ENCODE data around the gene GAB2.

The GAB2 gene

DNA sequence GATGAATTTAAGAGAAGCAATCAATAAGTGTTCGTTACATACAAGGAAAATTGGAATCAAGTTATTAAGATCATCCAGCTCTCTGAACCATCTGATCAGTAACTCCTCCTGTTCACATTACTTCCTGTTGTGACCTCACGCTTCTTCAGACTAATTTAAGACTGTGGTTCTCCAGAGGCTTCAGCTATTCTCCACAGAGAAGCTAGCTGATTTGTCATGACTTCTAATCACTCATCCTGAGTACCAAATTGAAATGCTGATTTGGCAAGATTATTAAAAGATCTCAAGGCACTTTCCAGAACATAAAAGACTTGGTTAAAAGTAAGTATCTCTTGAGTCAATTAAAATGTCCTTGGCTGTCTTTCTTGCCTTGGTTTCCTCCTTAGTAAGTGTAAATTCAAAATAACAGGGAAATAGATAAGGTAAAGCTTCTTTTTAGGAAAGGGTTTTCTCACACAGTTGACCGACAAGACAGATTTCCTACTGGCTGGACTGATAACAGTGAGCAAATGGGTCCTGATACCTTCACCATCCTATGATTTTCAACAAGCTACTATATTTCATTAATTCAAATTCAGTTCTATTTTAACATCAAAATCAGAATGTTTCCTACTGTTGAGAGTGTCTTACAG lies 38.5 kb downstream of the GAB2 start:
- no peak for DNase-seq (ENCODE audit: low spot score)
- no peaks in the 10 kb centered on the region for H3K27me3 Mint-ChIP-seq (ENCODE audit: low read depth)
- peak overlapping the region; percentile 82 for H3K27ac Mint-ChIP-seq
- peaks cover 59% of the 10 kb centered on the region for H3K4me1 Mint-ChIP-seq (ENCODE audit: low read depth)
- peak overlapping the region; percentile 73 for H3K4me3 Mint-ChIP-seq
- peaks cover 81% of the 10 kb centered on the region for H3K36me3 Mint-ChIP-seq (ENCODE audit: low read depth)
- peaks cover 39% of the 10 kb centered on the region for H3K9me3 Mint-ChIP-seq

DNA sequence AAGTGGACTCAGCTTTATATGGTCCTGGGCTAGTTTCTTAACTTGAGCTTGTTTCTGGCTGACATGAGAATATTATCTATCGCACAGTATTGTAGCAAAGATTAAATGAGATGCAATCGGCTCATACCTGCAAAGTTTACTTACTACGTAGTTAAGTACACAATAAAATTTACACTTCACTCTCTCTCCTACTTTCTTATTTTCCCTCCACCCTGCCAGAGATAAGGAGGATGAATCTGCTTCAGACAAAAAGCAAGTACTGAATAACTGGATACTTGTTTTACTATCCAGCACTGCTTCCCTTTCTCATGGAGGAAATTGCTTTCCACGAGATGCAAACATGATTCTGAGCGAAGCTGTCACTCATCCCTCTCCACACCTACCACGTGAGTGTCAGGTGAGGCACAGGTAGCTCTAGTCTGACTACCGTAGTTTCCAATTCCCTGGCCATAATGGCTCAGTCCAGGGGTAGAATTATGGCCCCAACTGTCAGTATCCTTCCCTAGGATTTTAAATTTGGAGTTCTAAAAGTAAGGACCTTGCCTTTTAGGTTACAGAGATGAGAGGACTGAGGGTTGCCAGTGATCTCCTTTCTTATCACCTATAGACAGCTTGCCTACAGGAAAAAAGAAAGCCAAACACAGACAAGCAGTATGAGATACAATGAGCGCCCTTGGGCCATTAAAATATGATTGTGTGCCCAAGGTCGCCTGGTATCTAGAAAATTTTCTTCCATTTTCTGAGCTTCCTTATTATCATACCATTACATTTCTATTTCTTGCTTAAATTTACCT lies 39.8 kb downstream of the GAB2 start:
- Mint-ChIP-seq H3K4me1 (ENCODE audit: low read depth) (peaks cover 70% of the 10 kb centered on the region), H3K36me3 (ENCODE audit: low read depth) (peaks cover 76% of the 10 kb centered on the region), H3K9me3 (peaks cover 33% of the 10 kb centered on the region), H3K4me3 (no peak overlapping the region), H3K27me3 (ENCODE audit: low read depth) (no peaks in the 10 kb centered on the region), H3K27ac (peak overlapping the region; percentile 82)
- DNase-seq (ENCODE audit: low spot score) = no peak

DNA sequence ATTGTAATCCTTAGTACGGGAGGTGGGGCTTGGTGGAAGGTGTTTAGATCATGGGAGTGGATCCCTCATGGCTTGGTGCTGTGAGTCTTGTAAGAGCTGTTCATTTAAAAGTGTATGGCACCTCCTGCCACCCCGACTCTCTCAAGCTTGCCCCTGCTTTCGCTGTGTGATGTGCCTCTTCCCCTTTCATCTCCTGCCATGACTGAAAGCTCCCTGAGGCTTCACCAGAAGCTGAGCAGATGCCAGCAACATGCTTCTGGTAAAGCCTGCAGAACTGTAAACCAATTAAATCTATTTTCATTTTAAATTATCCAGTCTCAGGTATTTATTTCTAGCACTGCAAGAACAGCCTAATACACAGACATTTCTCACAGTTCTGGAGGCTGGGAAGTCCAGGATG lies 40.8 kb downstream of the GAB2 start:
- DNase-seq (ENCODE audit: low spot score) = no peak
- peaks cover 29% of the 10 kb centered on the region for H3K9me3 Mint-ChIP-seq
- H3K4me1 Mint-ChIP-seq (ENCODE audit: low read depth) = peaks cover 69% of the 10 kb centered on the region
- no peaks in the 10 kb centered on the region for H3K27me3 Mint-ChIP-seq (ENCODE audit: low read depth)
- H3K27ac Mint-ChIP-seq = no peak overlapping the region
- H3K36me3 Mint-ChIP-seq (ENCODE audit: low read depth) = peaks cover 75% of the 10 kb centered on the region
- H3K4me3 Mint-ChIP-seq = no peak overlapping the region

DNA sequence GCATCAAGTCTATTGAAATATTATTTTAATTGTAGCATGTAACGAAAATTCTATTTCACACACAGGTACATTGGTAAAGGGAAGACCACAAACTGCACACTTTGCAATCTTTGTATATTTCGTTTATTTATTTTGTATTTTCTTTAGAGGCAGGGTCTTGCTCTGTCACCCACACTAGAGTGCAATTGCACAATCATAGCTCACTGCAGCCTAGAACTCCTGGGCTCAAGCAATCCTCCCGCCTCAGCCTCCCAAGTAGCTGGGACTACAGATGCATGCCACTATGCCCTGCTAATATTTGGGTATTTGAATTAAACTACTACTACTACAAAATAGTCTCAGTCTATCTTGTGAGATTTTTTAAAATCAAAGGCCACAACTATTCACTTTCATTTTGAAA lies 42.7 kb downstream of the GAB2 start:
- peaks cover 66% of the 10 kb centered on the region for H3K36me3 Mint-ChIP-seq (ENCODE audit: low read depth)
- DNase-seq (ENCODE audit: low spot score) = no peak
- no peak overlapping the region for H3K27ac Mint-ChIP-seq
- no peaks in the 10 kb centered on the region for H3K27me3 Mint-ChIP-seq (ENCODE audit: low read depth)
- peaks cover 71% of the 10 kb centered on the region for H3K4me1 Mint-ChIP-seq (ENCODE audit: low read depth)
- peaks cover 24% of the 10 kb centered on the region for H3K9me3 Mint-ChIP-seq
- no peak overlapping the region for H3K4me3 Mint-ChIP-seq

DNA sequence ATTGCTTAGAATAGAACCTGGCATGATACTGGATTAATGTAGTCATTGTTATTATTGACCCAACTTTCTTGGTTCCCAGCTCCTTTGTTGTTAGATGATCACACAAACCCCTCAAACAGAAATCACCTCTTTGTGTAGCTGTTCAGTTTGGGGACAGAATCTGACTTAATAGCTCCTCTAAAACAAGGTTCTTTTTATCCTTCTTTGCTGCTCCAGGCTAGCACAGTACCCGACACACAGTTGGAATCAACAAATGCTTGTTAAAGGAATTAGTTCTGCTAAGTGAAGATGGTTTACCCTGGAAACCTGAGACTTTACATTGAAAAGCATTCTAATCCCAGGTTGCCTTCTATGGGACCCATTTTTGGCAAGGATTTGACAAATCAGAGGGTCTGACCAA lies 43.9 kb downstream of the GAB2 start:
- Mint-ChIP-seq H3K4me1 (ENCODE audit: low read depth) (peaks cover 62% of the 10 kb centered on the region), H3K27me3 (ENCODE audit: low read depth) (no peaks in the 10 kb centered on the region), H3K27ac (no peak overlapping the region), H3K9me3 (peaks cover 25% of the 10 kb centered on the region), H3K4me3 (no peak overlapping the region), H3K36me3 (ENCODE audit: low read depth) (peaks cover 59% of the 10 kb centered on the region)
- no peak for DNase-seq (ENCODE audit: low spot score)

DNA sequence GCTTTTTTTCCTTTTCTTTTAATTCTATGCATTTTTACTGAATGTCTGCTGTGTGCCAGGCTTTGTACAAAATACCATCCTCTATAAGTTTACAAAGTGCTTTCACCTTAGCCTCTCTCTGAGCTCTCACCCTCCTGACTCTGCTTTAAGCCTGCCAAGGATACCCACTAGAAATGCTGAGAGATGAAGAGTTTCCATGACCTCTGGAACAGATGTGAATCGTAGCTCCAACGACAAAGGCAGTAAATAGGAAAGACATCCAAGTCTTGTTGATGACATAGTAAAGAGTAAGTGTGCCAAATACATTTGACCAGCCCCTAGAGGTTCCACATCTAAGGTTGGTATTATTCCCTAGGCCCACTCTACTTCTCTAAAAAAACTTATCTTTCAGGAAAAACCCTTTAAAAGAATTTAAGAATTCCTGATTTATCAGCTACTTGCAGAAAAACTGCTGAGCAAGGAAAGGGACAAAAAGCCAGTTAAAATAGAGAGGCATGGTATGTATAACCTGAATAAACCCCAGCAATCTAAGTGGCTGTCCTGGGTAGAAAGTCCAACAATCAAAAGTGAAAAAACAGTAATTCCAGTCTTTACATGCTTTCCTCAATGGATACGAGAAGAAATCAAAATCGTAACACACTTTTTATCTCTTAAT lies 45.4 kb downstream of the GAB2 start:
- Mint-ChIP-seq H3K4me1 (ENCODE audit: low read depth) (peaks cover 57% of the 10 kb centered on the region), H3K27me3 (ENCODE audit: low read depth) (no peaks in the 10 kb centered on the region), H3K9me3 (peaks cover 14% of the 10 kb centered on the region), H3K4me3 (no peak overlapping the region), H3K27ac (peak overlapping the region; percentile 37), H3K36me3 (ENCODE audit: low read depth) (peaks cover 48% of the 10 kb centered on the region)
- no peak for DNase-seq (ENCODE audit: low spot score)

DNA sequence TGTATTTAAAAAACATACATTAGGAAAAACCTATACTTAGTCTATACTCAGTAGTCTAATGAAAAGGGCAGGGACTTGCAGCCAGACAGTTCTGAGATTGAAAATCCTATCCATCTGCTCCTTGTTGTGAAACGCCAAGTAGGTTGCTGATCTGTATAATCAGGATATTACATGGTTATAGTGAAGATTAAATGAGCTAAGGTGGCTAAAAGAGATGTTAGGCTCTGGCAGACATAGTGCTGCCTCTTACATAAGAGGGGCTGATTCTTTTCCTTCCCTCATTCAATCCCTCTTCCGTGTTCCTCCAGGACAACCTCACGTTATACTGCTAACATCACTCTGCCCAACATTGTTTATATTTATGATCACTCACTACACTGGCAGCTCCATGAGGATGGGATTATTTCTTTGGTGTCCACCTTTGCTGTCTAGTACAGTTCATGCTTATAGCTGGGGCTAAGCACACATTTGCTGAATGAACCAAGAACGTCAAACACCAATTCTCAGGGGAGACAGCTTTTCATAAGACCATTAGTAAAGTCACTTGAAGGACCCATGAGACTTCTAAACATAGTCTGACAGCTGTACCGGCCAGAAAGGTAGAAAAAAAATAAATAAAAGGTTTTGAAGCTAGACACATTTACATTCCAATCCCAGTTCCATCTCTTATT lies 46.3 kb downstream of the GAB2 start:
- peaks cover 5% of the 10 kb centered on the region for H3K9me3 Mint-ChIP-seq
- H3K36me3 Mint-ChIP-seq (ENCODE audit: low read depth) = peaks cover 42% of the 10 kb centered on the region
- no peak overlapping the region for H3K4me3 Mint-ChIP-seq
- no peaks in the 10 kb centered on the region for H3K27me3 Mint-ChIP-seq (ENCODE audit: low read depth)
- H3K27ac Mint-ChIP-seq = peak overlapping the region; percentile 43
- DNase-seq (ENCODE audit: low spot score) = no peak
- H3K4me1 Mint-ChIP-seq (ENCODE audit: low read depth) = peaks cover 55% of the 10 kb centered on the region

DNA sequence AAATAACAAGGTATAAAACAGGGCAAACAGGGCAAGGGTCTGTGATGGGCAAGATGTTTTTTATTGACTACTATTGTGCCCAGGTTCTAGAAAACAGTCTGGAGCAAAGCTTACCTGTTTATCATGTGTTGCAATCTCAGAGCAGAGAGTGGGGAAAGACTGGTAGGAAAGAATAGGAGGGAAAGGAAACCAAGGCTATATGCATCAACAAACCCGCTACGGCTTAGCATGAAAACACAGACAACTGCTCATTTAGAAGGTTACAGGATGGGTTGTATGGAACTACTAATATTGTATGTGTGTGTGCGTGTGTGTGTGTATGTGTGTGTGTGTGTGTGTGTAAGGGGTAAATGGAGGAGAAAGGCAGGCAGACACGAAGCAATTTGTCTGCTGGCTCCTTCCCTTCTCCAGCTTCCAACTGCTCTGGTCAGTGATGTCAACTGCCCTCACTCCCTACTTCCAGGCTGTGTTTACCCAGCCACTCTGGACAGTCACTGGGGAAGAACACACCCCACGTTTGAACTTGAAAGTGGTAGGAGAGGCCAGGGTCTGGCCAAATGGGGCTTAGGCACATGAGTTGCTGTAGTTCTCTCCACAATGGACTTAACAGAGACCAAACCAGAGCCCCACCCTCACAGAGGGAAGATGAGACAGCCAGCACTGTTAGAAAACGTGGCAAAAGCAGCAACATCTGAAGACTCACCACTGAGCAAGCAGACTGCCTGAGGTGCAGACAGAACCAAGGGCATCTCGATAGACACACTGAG lies 47.0 kb downstream of the GAB2 start:
- H3K4me1 Mint-ChIP-seq (ENCODE audit: low read depth) = peaks cover 48% of the 10 kb centered on the region
- H3K36me3 Mint-ChIP-seq (ENCODE audit: low read depth) = peaks cover 40% of the 10 kb centered on the region
- no peak overlapping the region for H3K27ac Mint-ChIP-seq
- no peaks in the 10 kb centered on the region for H3K27me3 Mint-ChIP-seq (ENCODE audit: low read depth)
- H3K9me3 Mint-ChIP-seq = peaks cover 3% of the 10 kb centered on the region
- no peak overlapping the region for H3K4me3 Mint-ChIP-seq
- no peak for DNase-seq (ENCODE audit: low spot score)

DNA sequence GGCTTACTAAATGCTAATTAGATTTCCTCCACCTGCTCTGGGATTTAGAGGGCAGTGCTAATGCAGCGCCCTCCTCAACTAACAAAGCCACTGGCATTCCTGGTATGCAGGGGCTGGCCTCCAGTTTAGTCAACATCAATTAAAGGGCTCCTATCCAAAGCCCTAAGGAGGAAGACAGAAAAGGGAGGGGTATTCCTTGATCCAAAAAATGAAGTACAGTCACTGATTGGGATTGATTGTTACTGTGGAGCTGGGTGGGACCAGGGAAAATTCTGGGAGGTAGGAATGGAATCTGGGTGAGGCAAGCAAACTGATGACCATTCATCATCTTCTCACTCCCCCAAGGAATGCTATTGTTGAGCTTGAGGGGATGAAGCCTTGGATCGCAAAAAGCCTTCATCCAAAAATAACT lies 52.2 kb downstream of the GAB2 start:
- no peak overlapping the region for H3K4me3 Mint-ChIP-seq
- H3K27me3 Mint-ChIP-seq (ENCODE audit: low read depth) = no peaks in the 10 kb centered on the region
- no peak overlapping the region for H3K27ac Mint-ChIP-seq
- no peak for DNase-seq (ENCODE audit: low spot score)
- H3K4me1 Mint-ChIP-seq (ENCODE audit: low read depth) = peaks cover 41% of the 10 kb centered on the region
- peaks cover 3% of the 10 kb centered on the region for H3K9me3 Mint-ChIP-seq
- H3K36me3 Mint-ChIP-seq (ENCODE audit: low read depth) = peaks cover 37% of the 10 kb centered on the region

DNA sequence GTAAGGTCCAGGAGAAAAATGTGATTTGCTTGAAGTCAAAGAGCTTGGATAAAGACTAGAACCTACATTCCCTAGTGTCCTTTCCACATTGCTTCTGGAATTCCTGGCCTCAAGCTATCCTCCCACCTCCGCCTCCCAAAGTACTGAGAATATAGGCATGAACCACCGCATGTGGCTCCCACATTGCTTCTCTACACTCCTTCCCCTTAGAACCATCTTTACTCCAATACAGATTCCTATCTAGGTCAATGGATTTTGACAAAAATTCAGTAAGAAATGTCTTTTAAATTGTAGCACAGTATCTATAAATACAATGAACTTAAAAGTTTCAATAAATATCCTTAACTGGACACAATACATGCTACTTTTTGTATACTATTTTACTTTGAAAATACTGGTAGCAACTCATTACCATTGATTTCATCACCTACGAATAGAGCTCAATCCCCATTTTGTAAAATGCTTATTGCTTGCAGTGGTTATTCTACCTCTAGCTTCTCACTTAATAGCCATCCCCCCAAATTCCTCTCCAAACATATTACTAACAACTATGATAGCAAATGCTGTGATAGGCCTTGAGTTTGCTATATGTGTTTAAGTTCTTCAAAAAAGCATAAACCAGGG lies 53.4 kb downstream of the GAB2 start:
- no peak for DNase-seq (ENCODE audit: low spot score)
- no peak overlapping the region for H3K4me3 Mint-ChIP-seq
- H3K36me3 Mint-ChIP-seq (ENCODE audit: low read depth) = peaks cover 41% of the 10 kb centered on the region
- no peak overlapping the region for H3K27ac Mint-ChIP-seq
- H3K27me3 Mint-ChIP-seq (ENCODE audit: low read depth) = no peaks in the 10 kb centered on the region
- peaks cover under 1% of the 10 kb centered on the region for H3K9me3 Mint-ChIP-seq
- peaks cover 46% of the 10 kb centered on the region for H3K4me1 Mint-ChIP-seq (ENCODE audit: low read depth)

DNA sequence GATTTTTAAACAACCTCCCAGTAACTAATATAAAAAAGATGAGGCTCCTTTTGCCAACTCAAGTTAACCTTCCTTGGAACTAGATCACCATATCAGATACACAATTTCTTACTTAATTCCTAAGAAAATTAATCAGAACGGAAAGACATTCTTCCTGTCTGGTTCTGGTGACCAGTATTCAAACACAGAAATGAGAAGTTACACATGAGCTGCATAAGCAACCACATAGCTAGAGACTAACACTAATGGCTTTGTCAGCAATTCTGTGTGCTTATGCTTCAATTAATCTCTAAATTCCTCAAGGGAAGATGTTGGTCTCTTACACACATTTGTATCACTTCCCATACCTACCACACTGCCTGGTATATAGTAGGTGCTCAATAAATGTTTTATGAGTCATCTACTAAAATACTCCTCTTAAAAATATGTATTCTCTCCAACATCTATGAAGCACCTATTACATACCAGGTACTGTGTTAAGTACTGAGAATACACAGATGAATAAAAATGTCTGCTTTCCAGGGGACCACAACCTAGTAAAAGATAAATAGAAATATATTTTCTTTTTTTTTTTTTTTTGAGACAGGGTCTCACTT lies 54.5 kb downstream of the GAB2 start:
- H3K36me3 Mint-ChIP-seq (ENCODE audit: low read depth) = peaks cover 46% of the 10 kb centered on the region
- no peak for DNase-seq (ENCODE audit: low spot score)
- H3K4me1 Mint-ChIP-seq (ENCODE audit: low read depth) = peaks cover 54% of the 10 kb centered on the region
- no peak overlapping the region for H3K4me3 Mint-ChIP-seq
- H3K27ac Mint-ChIP-seq = no peak overlapping the region
- peaks cover 5% of the 10 kb centered on the region for H3K9me3 Mint-ChIP-seq
- H3K27me3 Mint-ChIP-seq (ENCODE audit: low read depth) = no peaks in the 10 kb centered on the region

DNA sequence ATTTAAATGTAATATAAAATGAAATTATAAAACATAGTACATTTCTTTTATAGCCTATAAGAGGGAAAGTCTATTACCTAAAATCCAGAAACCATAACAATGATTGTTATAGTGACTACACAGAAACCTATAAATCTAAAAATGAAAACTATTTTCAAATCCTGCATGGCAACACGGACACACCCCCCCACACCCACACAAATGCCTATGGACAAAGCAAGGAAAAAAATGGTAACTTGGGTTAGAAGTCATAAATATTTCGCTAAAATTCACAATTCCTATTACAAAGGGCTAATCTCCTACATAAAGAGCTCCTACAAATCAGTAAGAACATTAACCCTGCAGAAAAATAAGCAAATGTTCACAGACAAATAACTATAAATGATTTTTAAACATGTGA lies 56.4 kb downstream of the GAB2 start:
- Mint-ChIP-seq H3K4me3 (no peak overlapping the region), H3K36me3 (ENCODE audit: low read depth) (peaks cover 61% of the 10 kb centered on the region), H3K4me1 (ENCODE audit: low read depth) (peaks cover 64% of the 10 kb centered on the region)

DNA sequence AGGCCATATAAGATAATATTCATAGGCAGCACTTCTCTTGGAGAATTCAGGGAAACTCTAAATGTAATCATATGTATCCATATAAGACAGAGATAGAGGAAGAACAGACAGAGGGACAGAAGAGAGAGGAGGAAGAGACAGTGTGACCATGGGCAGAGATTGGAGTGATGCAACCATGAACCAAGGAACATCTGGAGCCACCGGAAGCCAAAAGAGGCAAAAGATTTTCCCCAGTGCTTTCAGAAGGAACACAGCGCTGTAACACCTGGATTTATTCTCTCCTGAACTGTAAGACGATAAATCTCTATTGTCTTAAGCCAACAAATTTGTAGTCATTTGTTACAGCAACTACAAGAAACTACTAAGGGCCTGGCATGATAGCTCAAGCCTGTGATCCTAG lies 57.7 kb downstream of the GAB2 start:
- H3K4me3 Mint-ChIP-seq = no peak overlapping the region
- H3K27ac Mint-ChIP-seq = peak overlapping the region; percentile 13
- peaks cover 18% of the 10 kb centered on the region for H3K9me3 Mint-ChIP-seq
- no peak for DNase-seq (ENCODE audit: low spot score)
- peaks cover 68% of the 10 kb centered on the region for H3K4me1 Mint-ChIP-seq (ENCODE audit: low read depth)
- H3K36me3 Mint-ChIP-seq (ENCODE audit: low read depth) = peaks cover 63% of the 10 kb centered on the region
- H3K27me3 Mint-ChIP-seq (ENCODE audit: low read depth) = no peaks in the 10 kb centered on the region

More for the DNA sequence above, 56.4 kb downstream of the GAB2 start:
- DNase-seq (ENCODE audit: low spot score) = no peak
- peaks cover 18% of the 10 kb centered on the region for H3K9me3 Mint-ChIP-seq
- H3K27me3 Mint-ChIP-seq (ENCODE audit: low read depth) = no peaks in the 10 kb centered on the region
- no peak overlapping the region for H3K27ac Mint-ChIP-seq
